Erythroblast (primary cell): ENCODE measurements around the gene PTPN1.

Experiments
- GATA1 ChIP-seq: IDR thresholded peaks from 2 replicates; pipeline ENCODE4 v1.6.1; 2011; ENCODE audit warnings: low read depth, mild to moderate bottlenecking, control low read depth, low read length, moderate library complexity
- POLR2A ChIP-seq: IDR thresholded peaks from 2 replicates; pipeline ENCODE4 v1.6.1; 2011; ENCODE audit warnings: mild to moderate bottlenecking, low read length

- TF ChIP-seq POLR2A (no peak), GATA1 (no peak)
Observed at GRCh38 chr20:50624351-50625016, 114.3 kb downstream of the PTPN1 start.
